ENCODE data around the gene NRL. TPM values are rescaled to one million over a fixed set of nuclear protein-coding genes. Genes with fewer than 3 reads are reported as not detected.

The NRL gene
- total and polyA plus RNA-seq, 10 of the 15 experiments (the other 5 are each of a cell fraction or from before 2014, with no cell fraction given), result 0.11 to 4.4 (median 2.2) TPM

- Histone ChIP-seq H3K27me3 (replicated peaks in 1 of 2; ENCODE audit: control insufficient read depth in 2 of 2, insufficient read depth in 2 of 2, low read length in 1 of 2) (peaks cover 0 to 2% of the 10 kb centered on the region in 2 experiments; a peak in 3 of 4 replicates), H3K4me2 (ENCODE audit: control insufficient read depth, insufficient read depth) (no peak overlapping the region), H3K27ac (ENCODE audit: control insufficient read depth, insufficient read depth) (no peak overlapping the region), H3K9ac (ENCODE audit: control insufficient read depth, insufficient read depth, low read length) (no peak overlapping the region), H4K20me1 (ENCODE audit: control insufficient read depth, insufficient read depth) (no peaks in the 10 kb centered on the region; the same call in 1 of the 2 replicates), H2AFZ (ENCODE audit: control insufficient read depth, low read depth, low read length) (no peak overlapping the region), H3K4me1 (ENCODE audit: control insufficient read depth, insufficient read depth, low read length) (no peaks in the 10 kb centered on the region), H3K4me3 (no peak overlapping the region), H3K36me3 (ENCODE audit: control insufficient read depth in 2 of 2, insufficient read depth in 2 of 2, low read length in 1 of 2) (no peaks in the 10 kb centered on the region), H3K79me2 (ENCODE audit: control insufficient read depth, insufficient read depth, low read length) (no peaks in the 10 kb centered on the region), H3K9me3 (replicated peaks; ENCODE audit: control insufficient read depth, insufficient read depth, low read length) (no peaks in the 10 kb centered on the region)
- ChIA-PET POLR2A (interaction anchor here (1.2 kb wide), 1 partner anchor 13 kb away, joined by 3 read pairs; no protein-coding TSS in a partner anchor), SMC1A (ENCODE audit: uncharacterized antibody, unreplicated experiment) (interaction anchor here (1.7 kb wide), 1 partner anchor 41 kb away, joined by 6 read pairs; no protein-coding TSS in a partner anchor), CTCF (interaction anchor here (0.5 to 2.7 kb wide), 6 partner anchors 9 to 507 kb away, joined by 3 to 10 read pairs (median 5); no protein-coding TSS in a partner anchor), RAD21 (ENCODE audit: unreplicated experiment) (interaction anchor here (1.1 to 1.3 kb wide), 2 partner anchors 19 to 41 kb away, joined by 3 read pairs; no protein-coding TSS in a partner anchor)
- no TSS peak for BruUV-seq (replicated peaks)
- no peak; the same call in 2 of the 3 replicates for ATAC-seq
- in situ Hi-C loops (cut with MboI), result no loop called here
- intact Hi-C loops (cut with micrococcal nuclease; ENCODE audit: unreplicated experiment), result no loop called here
- 65% methylated on average over 12 of the region's 12 CpGs for WGBS (ENCODE audit: insufficient coverage, insufficient replicate concordance, low lambda C conversion rate, missing lambda C conversion rate)
- FAIRE-seq, result no peak
- no peak for DNase-seq (ENCODE audit: low read depth, low spot score)
- TF ChIP-seq E4F1 (IDR thresholded peaks at IDR 0.05; ENCODE audit: borderline replicate concordance, partially characterized antibody), result no peak
- TF ChIP-seq ZNF207 (IDR thresholded peaks at IDR 0.05; ENCODE audit: borderline replicate concordance), result no peak
- TF ChIP-seq IRF5 (IDR thresholded peaks at IDR 0.05; ENCODE audit: borderline replicate concordance), result no peak
- no peak for TF ChIP-seq TCF3 (IDR thresholded peaks at IDR 0.05; ENCODE audit: borderline replicate concordance, insufficient read depth, low read depth, low read length)
- TF ChIP-seq GABPA (IDR thresholded peaks at IDR 0.05; ENCODE audit: low read depth), result no peak
- no peak for TF ChIP-seq RAD51 (IDR thresholded peaks at IDR 0.05)
- TF ChIP-seq JUNB (IDR thresholded peaks at IDR 0.05), result no peak
- TF ChIP-seq ZBTB33 (IDR thresholded peaks at IDR 0.05), result no peak
- TF ChIP-seq BCL11A (IDR thresholded peaks at IDR 0.05; ENCODE audit: low read depth, low read length), result no peak
- TF ChIP-seq ESRRA (IDR thresholded peaks at IDR 0.05; ENCODE audit: low read length), result no peak
- TF ChIP-seq NKRF (conservative IDR thresholded peaks at IDR 0.05), result no peak
- no peak for TF ChIP-seq MEF2B (IDR thresholded peaks at IDR 0.05; ENCODE audit: partially characterized antibody, poor library complexity, severe bottlenecking)
- TF ChIP-seq HCFC1 (IDR thresholded peaks at IDR 0.05; ENCODE audit: low read length), result no peak
- TF ChIP-seq CHD1 (IDR thresholded peaks at IDR 0.05; ENCODE audit: low read depth, low read length), result no peak
- TF ChIP-seq PAX8 (IDR thresholded peaks at IDR 0.05), result no peak
These were observed 47.3 kb downstream of the NRL start for GRCh38 chr14:24067133-24068082.

Data from GM12878 (cell line).